G401 (cell line): ENCODE measurements around the gene RSF1. TPM values are rescaled to one million over a fixed set of nuclear protein-coding genes. Genes with fewer than 3 reads are reported as not detected.
"Not testable (repeated sequence)": the region's sequence is repeated elsewhere in the genome, so short reads cannot be mapped to it uniquely, and the experiment has no call there.

Experiments
- DNase-seq: peaks from one replicate; pipeline ENCODE4 v3.0.0-alpha.2; 2015; ENCODE audit warnings: low spot score
- in situ Hi-C: cut with HindIII; loops from 2 replicates; pipeline ENCODE4 v1.10.0; 2016; ENCODE audit warnings: low sequenced_read_pairs, mixed read lengths
- total RNA-seq: library from RNA; depleted of rRNA; stranded (reverse); fragments of >200 nt; shearing (Covaris generic); gene quantifications from 2 replicates; pipeline ENCODE4 v1.2.3, GENCODE V29; 2014; rRNA removed

Gene RSF1, protein sequence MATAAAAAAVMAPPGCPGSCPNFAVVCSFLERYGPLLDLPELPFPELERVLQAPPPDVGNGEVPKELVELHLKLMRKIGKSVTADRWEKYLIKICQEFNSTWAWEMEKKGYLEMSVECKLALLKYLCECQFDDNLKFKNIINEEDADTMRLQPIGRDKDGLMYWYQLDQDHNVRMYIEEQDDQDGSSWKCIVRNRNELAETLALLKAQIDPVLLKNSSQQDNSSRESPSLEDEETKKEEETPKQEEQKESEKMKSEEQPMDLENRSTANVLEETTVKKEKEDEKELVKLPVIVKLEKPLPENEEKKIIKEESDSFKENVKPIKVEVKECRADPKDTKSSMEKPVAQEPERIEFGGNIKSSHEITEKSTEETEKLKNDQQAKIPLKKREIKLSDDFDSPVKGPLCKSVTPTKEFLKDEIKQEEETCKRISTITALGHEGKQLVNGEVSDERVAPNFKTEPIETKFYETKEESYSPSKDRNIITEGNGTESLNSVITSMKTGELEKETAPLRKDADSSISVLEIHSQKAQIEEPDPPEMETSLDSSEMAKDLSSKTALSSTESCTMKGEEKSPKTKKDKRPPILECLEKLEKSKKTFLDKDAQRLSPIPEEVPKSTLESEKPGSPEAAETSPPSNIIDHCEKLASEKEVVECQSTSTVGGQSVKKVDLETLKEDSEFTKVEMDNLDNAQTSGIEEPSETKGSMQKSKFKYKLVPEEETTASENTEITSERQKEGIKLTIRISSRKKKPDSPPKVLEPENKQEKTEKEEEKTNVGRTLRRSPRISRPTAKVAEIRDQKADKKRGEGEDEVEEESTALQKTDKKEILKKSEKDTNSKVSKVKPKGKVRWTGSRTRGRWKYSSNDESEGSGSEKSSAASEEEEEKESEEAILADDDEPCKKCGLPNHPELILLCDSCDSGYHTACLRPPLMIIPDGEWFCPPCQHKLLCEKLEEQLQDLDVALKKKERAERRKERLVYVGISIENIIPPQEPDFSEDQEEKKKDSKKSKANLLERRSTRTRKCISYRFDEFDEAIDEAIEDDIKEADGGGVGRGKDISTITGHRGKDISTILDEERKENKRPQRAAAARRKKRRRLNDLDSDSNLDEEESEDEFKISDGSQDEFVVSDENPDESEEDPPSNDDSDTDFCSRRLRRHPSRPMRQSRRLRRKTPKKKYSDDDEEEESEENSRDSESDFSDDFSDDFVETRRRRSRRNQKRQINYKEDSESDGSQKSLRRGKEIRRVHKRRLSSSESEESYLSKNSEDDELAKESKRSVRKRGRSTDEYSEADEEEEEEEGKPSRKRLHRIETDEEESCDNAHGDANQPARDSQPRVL (N-terminal part only)
- total RNA-seq = 14.9 and 31.4 TPM in 2 replicates

DNA sequence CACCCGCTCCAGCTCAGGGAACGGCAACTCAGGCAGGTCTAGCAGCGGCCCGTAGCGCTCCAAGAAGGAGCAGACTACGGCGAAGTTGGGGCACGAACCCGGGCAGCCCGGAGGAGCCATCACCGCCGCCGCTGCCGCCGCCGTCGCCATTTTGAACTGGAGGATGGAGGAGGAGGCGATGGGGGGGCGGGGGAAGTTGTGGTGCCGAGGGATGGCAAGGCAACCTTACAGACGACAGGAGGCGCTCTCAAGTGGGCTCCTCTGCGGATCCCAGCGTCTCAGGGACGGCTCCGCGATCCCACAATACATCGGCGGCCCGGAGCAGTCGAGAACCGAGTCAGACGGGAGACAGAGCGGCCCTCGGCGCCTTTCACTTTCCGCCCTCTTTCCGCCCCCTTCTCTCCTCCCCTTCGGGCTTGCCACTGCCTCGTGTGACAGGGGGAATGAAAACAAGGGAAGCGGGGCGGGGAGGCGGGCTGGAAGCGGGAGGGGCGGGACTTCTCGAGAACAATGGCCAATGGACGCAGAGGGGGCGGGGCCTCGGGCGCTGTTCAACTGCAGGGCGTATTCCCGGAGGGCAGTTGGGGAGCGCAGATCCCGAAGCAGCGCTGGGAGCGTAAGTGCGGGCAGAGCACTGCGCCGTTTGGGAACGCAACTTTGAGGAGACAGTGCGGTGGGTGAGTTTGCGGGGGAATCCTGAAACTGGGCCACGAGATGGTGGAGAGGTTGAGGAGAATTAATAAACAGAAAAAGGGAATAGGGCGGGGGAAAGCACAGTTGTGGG is at the start of gene RSF1, which contains the start of gene AAMDC:
RSF1 (minus strand) TSS at position 158 of the 784 bp plus-strand sequence; CDS start at position 150, 8 bp downstream.
AAMDC (plus strand) TSS at position 580 of the 784 bp plus-strand sequence. CDS start 21,353 bp downstream, outside the sequence.
- in situ Hi-C loops = no loop called here
- DNase-seq = peak; percentile 99

DNA sequence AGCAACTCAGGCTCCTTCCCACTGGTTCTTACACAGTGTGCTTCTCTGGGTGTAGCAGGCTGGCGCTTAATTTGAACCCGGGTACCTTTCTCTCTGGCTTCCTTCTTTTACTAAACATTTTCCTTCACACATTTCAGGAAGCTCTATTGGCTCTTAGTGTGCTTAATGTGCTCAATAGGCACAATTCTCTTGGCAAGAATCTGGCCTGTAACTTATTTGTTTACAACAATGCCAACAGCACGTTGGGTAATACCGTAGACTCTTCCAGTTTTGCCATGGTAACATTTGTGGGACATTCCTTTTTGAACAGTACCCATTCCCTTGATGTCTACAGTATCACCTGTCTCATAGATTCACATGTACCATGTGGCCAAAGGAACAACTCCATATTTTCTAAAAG is 48.2 kb upstream of the RSF1 start:
- DNase-seq = no peak
- in situ Hi-C loops = no loop called here

DNA sequence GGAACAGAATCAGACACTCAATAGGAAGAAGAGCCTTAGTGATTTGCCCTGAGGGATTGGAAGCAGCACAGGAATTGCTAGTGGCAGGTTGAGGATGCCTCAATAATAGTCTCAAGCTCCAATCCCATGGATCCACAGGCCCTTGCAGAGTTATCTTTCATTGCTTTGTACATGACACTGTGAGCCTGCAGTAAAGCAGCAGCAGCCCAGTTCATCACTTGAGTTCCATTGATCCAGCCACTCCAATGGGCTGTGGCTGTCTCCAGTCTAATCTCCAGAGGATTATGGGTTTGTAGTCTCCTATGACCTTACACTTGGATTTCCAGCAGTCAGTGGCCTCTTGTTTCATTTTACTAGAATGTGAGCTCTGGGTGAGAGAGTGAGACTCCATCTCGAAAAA is 45.8 kb upstream of the RSF1 start:
- DNase-seq = no peak
- in situ Hi-C loops = no loop called here

DNA sequence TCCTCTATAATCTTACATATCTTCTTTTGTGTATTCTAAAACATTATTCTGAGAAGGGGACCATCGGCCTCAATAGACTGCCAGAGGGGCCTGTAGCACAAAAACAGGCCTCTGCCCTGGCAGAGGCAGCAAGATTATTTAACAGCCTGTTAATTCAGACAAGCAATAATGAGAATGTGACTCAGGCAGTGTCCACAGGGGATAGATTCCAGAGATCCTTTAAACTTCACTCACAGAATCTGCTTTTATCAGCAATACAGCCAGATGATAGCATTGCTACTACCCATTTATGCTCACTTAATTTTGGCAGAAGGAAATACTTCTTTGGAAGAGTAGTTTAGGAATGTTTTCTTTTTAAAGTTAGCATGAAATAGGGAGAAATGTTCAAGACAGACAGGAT is 45.3 kb upstream of the RSF1 start:
- in situ Hi-C loops = no loop called here
- no peak for DNase-seq

DNA sequence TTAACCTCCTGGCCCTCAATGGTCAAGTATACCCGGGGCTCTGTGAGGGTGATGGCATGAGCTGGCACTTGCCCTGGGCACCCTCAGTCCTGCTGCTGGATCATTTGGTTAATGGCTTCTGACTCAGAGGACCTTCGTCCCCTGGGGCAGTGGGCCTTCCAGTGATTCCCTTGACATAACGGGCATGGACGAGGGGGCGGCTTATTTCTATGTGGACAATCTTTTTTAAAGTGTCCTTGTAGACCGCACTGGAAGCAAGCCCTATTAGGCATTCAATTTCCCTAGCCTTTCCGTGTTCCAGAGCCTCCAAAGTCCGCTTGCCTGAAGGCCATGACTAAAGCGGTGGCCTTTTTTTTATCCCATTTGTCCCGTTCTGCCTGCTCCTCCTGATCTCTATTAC is 40.9 kb upstream of the RSF1 start:
- DNase-seq, in situ Hi-C loops: not testable (repeated sequence)

DNA sequence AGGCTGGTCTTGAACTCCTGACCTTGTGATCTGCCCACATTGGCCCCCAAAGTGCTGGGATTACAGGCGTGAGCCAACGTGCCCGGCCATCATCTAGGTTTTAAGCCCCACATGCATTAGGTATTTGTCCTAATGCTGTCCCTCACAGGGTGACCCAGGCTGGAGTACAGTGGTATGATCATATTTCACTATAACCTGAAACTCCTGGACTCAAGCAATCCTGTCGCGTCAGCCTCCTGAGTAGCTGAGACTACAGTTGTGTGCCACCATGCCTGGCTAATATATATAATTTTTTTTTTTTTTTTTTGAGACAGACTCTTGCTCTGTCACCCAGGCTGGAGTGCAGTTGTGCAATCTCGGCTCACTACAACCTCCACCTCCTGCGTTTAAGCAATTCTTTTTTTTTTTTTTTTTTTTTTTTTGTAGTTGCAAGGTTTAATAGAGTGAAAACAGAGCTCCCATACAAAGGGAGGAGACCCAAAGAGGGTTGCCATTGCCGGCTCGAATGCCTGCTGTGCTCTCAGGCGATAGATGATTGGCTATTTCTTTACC is 37.5 kb upstream of the RSF1 start:
- DNase-seq, in situ Hi-C loops: not testable (repeated sequence)

DNA sequence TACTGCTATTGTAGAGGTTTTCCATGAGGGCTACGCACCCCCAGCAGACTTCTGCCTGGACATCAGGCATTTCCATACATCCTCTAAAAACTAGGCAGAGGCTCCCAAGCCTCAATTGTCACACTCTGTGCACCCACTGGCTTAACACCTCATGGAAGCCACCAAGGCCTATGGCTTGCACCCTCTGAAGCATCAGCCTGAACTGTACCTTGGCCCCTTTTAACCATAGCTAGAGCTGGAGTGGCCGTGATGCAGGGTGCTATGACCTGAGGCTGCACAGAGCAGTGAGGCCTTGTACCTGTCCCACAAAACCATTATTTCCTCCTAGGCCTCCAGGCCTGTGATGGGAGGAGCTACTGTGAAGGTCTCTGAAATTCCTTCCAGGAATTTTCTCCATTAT is 34.3 kb upstream of the RSF1 start:
- in situ Hi-C loops = no loop called here
- DNase-seq = no peak

DNA sequence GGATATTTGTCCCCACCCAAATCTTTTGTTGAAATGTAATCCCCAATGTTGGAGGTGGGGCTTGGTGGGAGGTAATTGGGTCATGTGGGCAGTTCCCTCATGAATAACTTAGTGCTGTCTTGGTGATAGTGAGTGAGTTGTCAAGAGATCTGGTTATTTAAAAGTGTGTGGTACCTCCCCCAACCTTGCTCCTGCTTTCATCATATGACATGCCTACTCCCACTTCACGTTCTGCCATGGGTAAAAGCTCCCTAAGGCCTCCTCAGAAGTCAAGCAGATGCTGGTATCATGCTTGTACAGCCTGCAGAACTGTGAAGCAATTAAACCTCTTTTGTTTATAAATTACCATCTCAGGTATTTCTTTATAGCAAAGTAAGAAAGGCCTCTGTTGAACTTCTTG is 31.0 kb upstream of the RSF1 start:
- in situ Hi-C loops = no loop called here
- DNase-seq = no peak

DNA sequence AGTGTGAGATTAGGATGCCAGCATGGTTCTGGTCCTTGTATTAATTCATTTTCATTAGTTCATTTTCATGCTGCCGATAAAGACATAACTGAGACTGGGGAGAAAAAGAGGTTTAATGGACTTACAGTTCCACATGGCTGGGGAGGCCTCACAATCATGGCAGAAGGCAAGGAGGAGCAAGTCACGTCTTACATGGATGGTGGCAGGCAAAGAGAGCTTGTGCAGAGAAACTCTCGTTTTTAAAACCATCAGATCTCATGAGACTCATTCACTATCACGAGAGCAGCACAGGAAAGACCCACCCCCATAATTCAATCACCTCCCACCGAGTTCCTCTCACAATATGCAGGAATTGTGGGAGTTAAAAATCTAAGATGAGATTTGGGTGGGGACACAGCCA is 23.2 kb upstream of the RSF1 start:
- in situ Hi-C loops, DNase-seq: not testable (repeated sequence)

DNA sequence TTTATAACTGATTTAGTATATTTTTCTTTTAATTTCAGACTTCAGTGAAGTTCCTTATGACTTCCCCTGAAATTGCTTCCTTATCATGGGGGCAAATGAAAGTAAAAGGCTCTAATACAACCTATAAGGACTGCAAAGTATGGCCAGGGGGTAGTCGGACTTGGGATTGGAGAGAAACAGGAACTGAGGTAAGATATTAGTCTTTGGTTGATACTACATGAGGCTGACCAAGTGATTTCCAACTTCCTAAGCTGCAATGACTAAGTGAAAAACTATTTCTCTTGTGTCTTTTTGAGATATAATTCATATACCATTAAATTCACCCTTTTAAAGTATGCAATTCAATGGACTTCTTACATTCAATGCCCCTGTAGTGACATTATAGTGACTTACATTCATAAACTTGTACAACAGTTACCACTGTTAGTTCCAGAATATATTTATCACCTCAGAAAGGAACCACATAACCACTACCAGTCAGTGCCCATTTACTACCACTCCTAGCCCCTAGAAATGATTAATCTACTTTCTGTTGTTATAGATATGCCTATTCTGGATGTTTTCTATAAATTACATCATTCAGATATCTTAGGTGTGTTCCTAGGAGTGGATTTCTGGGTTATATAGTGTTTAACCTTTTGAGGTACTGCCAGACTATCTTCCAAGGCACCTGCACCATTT is 22.1 kb upstream of the RSF1 start:
- DNase-seq = no peak
- in situ Hi-C loops = no loop called here

DNA sequence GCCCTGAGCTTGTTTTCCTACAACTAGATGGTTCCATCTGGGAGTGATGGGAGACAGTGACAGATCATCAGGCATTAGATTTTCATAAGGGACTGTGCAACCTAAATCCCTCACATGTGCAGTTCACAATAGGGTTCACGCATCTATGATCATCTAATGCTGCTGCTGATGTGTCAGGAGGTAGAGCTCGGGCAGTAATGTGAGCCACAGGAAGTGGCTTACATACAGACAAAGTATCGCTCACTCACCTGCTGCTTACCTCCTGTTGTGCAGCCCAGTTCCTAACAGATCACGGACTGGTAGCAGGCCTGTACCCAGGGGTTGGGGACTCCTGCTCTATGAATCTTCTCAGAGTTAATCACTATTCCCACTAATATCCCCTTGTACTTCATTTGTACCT is 12.8 kb upstream of the RSF1 start:
- no peak for DNase-seq
- in situ Hi-C loops = no loop called here

DNA sequence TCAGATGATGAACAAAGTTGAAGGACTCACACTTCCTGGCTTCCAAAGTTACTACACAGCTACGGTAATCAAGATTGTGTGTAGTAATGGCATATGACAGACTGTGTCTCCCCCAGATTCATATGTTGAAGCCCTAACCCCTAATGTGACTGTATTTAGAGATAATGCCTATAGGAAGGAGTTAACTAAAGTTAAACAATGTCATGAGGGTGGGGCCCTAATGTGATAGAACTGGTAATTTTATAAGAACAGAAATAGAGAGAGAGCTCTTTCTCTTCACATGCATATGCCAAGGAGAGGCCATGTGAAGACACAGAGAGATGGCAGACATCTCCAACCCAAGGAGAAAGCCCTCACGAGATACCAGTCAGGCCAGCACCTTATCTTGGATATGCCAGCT is 8.4 kb upstream of the RSF1 start:
- no peak for DNase-seq
- in situ Hi-C loops = no loop called here

DNA sequence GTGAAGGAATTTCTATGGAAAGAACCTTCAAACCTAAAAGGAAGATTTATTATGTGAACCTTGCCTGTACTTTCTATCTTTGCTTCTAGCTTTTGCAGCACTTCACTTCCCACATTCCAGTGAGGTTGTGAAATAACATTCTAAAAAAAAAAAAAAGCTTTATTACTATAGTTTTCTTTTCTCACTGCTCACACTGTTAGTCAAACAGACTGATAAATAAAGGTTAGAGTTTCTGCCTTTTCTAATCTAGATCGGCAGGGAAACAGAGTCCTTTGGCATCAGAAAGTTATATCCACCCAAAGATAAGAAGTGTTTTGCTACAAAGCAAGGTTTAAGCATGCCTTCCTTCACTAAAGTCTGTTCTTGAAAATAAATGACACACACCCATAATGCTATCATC is 3.3 kb upstream of the RSF1 start:
- in situ Hi-C loops = no loop called here
- DNase-seq = no peak

DNA sequence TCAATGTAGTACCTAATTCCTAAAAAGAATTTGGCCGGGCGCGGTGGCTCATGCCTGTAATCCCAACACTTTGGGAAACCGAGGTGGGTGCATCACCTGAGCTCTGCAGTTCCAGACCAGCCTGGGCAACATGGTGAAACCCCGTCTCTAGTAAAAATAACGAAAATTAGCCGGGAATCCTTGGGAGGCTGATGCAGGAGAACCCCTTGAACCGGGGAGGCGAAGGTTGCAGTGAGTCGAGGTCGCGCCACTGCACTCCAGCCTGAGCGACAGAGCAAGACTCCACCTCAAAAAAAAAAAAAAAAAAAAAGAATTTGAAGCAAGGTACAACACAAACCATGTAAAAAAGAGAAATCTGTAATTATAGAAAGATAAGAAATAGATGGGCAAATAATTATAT is 1.6 kb upstream of the RSF1 start:
- DNase-seq, in situ Hi-C loops: not testable (repeated sequence)

DNA sequence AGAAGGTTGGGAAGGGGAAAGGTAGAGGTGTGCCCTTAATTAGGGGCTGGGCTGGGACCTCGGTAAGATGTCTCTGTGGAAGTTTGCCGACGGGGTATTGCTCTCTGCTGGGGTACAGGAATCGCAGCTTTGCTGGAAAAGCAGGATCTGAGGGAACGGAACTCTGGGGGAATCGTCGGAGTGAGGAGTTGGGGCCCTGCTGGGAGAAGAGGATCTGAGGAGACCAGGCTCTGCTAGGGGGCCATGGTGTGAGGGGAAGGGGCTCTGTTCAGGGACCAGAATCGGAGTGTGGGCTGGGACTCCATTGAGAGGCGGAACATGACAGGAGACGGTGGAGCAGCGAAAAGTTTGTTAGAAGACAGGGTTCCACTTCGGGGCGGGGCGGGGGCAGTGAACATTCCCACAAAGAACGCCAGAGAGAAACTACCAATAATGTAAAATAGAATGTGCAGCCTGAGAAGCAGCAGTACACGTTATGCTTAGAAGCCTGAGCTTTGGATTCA is 878 bp upstream of the RSF1 start:
- peak; percentile 9 for DNase-seq
- in situ Hi-C loops = no loop called here

DNA sequence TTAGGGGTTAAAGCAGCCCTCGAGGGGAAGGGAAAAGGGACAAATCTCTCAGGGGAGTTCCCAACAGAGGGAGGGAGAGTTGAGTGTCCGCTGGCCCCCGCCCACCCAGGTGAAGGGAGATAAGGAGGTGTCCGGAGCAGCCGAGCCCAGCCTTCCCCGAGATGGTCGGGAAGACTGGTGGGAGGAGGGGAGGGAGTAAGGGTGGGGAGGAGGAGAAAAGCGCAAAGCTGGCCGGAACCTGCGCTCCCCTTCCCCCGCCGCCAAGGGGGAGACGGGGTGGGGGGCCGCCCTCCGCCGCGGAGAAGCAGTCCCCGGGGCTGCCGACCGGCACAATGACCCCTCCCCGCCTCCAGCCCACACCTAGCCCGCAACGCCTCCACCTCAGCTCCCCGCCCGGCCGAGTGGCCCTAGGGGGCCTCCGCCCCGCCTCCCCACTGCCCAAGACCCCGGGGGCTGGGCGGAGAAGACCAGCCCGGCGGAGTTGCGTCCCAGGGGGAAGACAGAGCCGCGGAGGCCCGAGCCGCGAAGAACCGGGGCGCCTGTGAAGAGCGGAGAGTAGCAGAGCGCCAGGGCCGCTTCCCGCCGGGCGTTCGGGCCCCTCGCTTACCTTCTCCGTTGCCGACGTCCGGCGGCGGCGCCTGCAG is 479 bp downstream of the RSF1 start:
- in situ Hi-C loops = no loop called here
- no peak for DNase-seq

DNA sequence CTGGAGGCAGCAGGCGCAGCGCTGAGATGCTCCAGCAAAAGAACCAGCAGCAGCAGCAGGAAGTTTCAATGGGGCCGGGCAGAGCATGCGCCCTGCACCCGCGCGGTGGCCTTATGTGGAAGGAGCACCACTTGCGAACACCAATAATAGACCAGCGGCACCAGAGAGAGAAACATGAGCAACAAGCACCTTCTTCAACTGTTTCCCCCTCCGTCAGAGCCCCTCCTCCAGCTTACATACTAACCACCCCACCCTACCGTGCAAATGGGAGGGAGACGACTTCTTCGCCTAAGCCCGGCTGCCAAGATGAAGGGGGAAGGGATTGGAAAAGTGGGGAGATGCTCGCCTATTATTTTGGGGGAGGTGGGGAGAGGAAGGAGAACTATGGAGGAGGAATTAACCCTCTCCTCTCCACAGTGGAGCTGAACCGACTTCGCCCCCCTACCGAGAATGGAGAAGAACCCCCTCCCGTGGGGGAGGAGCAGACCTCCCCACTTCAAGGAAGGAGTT is 1.1 kb downstream of the RSF1 start:
- peak; percentile 93 for DNase-seq
- in situ Hi-C loops = no loop called here
